GM12891 (cell line): ENCODE results near the gene STRN.
A peak's percentile ranks its signal among the peaks of the same experiment; 100 is the strongest.

Experiments
- DNase-seq: peaks from one replicate; pipeline ENCODE4 v3.0.0; 2011; ENCODE audit warnings: low spot score; ENCODE audit not compliant: insufficient read length
- FAIRE-seq: peaks from 2 replicates; lab custom pipeline; 2011; peaks lifted over from hg19 to GRCh38; lab: Jason Lieb, UNC
- PAX5 ChIP-seq: IDR thresholded peaks from 2 replicates; pipeline ENCODE4 v1.6.1; 2011; ENCODE audit warnings: low read length, moderate library complexity, mild to moderate bottlenecking; ENCODE audit not compliant: insufficient read depth, severe bottlenecking
- POLR2A ChIP-seq: IDR thresholded peaks from 2 replicates; pipeline ENCODE4 v1.6.1; 2011; ENCODE audit warnings: low read depth, low read length, control low read depth
- POLR2AphosphoS5 ChIP-seq: IDR thresholded peaks from 2 replicates; pipeline ENCODE4 v1.6.1; 2011; ENCODE audit warnings: low read depth, low read length, control low read depth
- POU2F2 ChIP-seq: IDR thresholded peaks from 2 replicates; pipeline ENCODE4 v1.6.1; 2011; ENCODE audit warnings: low read depth, mild to moderate bottlenecking, control low read depth, low read length, moderate library complexity
- SPI1 ChIP-seq: IDR thresholded peaks from 2 replicates; pipeline ENCODE4 v1.6.1; 2011; ENCODE audit warnings: low read depth, low read length, control low read depth
- TAF1 ChIP-seq: IDR thresholded peaks from 2 replicates; pipeline ENCODE4 v1.6.1; 2011; ENCODE audit warnings: low read depth, low read length, control low read depth

The STRN gene

DNA sequence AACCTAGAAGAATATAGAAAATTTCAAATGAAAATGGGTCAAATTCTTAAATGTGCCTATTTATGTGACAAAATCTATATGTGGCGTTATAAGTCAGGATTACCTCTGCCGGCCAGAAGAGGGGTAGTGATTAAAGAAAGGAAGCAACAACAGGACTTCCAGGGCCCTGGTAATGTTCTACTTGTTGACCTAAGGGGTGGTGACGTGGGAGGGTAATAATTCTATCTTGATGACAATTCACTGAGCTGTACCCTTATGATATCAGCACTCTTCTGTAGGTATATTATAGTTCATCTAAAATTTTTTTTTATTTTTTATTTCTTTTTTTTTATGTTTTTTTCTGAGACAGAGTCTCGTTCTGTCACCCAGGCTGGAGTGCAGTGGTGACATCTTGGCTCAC is 87.9 kb downstream of the STRN start:
- TF ChIP-seq POLR2AphosphoS5 (no peak), PAX5 (no peak), POLR2A (no peak), SPI1 (no peak), POU2F2 (no peak), TAF1 (no peak)
- no peak for FAIRE-seq
- no peak for DNase-seq

- TF ChIP-seq TAF1 (no peak), SPI1 (no peak), POLR2AphosphoS5 (no peak), POLR2A (no peak), POU2F2 (no peak), PAX5 (no peak)
- no peak for DNase-seq
- no peak for FAIRE-seq
Observed at GRCh38 chr2:36871068-36871707, 95.1 kb downstream of the STRN start.

- DNase-seq (no peak), FAIRE-seq (no peak)
- TF ChIP-seq POU2F2: no peak
- no peak for TF ChIP-seq TAF1
- no peak for TF ChIP-seq SPI1
- TF ChIP-seq POLR2AphosphoS5: no peak
- no peak for TF ChIP-seq PAX5
- no peak for TF ChIP-seq POLR2A
Observed at GRCh38 chr2:36869606-36870005, 96.7 kb downstream of the STRN start.

DNA sequence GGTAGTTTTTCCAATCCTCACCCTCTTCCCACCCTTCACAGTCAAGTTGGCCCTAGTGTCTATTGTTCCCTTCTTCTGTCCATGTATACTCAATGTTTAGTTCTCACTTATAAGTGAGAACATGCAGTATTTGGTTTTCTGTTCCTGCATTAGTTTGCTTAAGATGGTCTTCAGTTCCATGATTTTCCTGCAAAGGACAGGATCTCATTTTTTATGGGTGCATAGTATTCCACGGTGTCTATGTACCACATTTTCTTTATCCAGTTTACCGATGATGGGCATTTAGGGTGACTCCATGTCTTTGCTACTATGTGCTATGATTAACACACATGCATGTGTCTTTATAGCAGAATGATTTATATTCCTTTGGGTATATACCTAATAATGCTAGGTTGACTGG is 104.4 kb downstream of the STRN start:
- FAIRE-seq: peak; percentile 20
- no peak for TF ChIP-seq PAX5
- no peak for TF ChIP-seq SPI1
- no peak for TF ChIP-seq POLR2AphosphoS5
- TF ChIP-seq POLR2A: no peak
- no peak for TF ChIP-seq POU2F2
- no peak for TF ChIP-seq TAF1

DNA sequence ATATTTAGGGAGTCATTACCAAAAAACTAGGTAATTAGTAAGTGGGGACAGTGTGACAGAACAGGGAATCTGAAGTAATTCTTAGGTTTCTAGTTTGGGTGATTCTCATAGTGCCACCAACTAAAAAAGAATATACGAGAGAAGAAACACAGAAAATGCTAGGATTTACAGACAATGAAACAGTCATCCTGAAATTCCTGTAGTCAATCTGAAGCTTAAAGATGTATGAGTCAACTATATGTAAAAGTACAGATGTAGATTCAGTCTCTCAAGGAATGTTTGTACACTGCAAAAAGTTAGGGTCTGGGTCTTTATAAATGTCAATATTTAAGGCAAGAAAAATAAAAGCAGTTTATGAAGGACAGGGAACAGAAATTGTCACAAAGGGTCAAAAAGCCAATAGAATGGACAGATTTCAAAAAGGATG is 107.0 kb downstream of the STRN start:
- no peak for DNase-seq
- FAIRE-seq: no peak
- TF ChIP-seq SPI1: no peak
- TF ChIP-seq PAX5: no peak
- no peak for TF ChIP-seq TAF1
- no peak for TF ChIP-seq POLR2AphosphoS5

More for the DNA sequence above, 104.4 kb downstream of the STRN start:
- no peak for DNase-seq

- TF ChIP-seq SPI1 (peak; percentile 52), TAF1 (no peak), POLR2AphosphoS5 (no peak), PAX5 (no peak)
- DNase-seq (no peak), FAIRE-seq (peak; percentile 38)
Observed at GRCh38 chr2:36858551-36859365, 107.6 kb downstream of the STRN start.

DNA sequence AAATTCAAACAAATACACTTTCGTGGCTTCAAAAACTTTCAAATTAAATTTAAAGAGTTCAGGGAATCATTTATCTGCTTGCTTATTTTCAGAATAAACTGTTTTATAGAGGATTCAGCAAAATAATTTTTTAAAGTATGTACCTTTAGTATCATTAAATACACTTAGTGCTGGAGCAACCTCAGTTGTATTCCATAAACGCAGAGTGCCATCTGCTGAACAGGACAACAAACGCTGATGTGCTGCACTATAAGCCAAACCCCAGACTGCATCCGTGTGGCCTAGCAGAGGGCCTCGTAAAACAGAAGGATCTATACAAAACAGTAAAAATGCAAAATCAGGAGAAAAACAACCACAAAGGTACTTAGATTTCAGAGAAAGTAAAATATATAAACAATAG is 108.6 kb downstream of the STRN start:
- no peak for FAIRE-seq
- TF ChIP-seq SPI1 (no peak), PAX5 (no peak), POLR2A (no peak), POLR2AphosphoS5 (no peak), TAF1 (no peak), POU2F2 (no peak)
- no peak for DNase-seq

DNA sequence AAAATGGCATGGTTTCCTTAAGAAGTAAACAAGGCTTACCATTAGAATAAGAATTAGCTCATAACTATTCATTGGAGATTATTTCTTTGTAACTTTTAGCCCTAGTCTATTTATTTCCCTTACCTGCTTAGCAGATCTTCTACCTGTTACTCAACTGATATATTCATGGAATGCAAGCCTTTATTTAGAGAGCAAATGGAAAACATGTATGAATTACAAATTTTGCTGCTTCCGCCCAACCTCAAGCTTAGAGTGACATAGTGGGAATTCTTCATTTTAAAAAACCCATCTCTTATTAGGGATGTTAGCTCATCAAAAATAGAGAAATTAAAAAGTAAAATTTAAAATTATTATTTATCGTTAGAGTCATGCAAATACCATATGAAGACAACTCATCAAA is 110.9 kb downstream of the STRN start:
- TF ChIP-seq PAX5 (no peak), POLR2A (no peak), POLR2AphosphoS5 (no peak), SPI1 (no peak), TAF1 (no peak), POU2F2 (no peak)
- DNase-seq (no peak), FAIRE-seq (no peak)

GRCh38 chr2:36854241-36854640 is 112.1 kb downstream of the STRN start:
- DNase-seq (no peak), FAIRE-seq (no peak)
- no peak for TF ChIP-seq PAX5
- TF ChIP-seq POLR2A: no peak
- no peak for TF ChIP-seq POLR2AphosphoS5
- no peak for TF ChIP-seq TAF1
- no peak for TF ChIP-seq SPI1
- no peak for TF ChIP-seq POU2F2

DNA sequence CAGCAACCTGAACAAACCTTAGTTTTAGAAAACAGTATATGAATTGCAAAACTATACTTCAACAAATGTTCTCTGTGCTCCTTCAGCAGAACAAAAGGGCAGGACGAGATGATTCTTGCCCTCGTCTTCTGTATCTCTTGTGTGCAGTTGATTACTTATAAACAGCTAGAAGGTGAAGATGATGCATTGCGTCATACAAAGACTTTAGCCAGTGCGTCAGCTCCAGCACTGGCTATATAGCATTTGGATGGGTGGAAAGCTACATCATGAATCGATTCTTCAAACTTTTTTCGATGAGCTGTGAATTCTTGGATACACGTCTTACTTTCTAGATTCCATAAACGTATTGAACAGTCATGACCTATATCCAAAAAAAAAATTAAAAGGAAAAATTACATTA is 117.1 kb downstream of the STRN start:
- DNase-seq: no peak
- no peak for TF ChIP-seq POLR2AphosphoS5
- no peak for TF ChIP-seq POLR2A
- TF ChIP-seq TAF1: no peak
- no peak for TF ChIP-seq SPI1
- no peak for TF ChIP-seq POU2F2
- TF ChIP-seq PAX5: no peak
- no peak for FAIRE-seq
